ENCODE results near the gene KRT6A. TPM values are rescaled to one million over a fixed set of nuclear protein-coding genes. Genes with fewer than 3 reads are reported as not detected.
"Not testable (repeated sequence)": the region's sequence is repeated elsewhere in the genome, so short reads cannot be mapped to it uniquely, and the experiment has no call there.

KRT6A gene
- total RNA-seq, 2 donors from 2014 or later: not detected

DNA sequence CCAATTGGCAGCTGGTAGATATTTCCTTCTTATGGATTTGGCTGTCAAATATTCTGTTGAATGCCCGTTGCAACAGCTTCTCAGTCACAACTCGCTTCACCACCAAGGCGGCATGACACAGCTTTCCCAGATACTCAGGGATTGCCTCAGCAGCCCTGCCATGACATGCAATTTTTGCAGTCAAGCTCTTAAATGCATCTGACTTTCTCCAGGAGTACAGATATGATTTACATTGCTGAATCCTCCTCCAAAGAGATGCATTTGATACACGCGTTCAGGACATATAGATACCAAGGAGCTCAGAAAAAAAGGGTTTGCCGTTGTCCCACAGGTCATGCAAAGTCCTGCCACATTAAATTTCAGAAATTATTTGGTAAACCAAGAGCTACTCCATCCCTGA is 20.7 kb upstream of the KRT6A start:
- intact Hi-C loops (cut with DNase I, micrococcal nuclease): no loop called here
- ATAC-seq (no peak), DNase-seq (no peak)

DNA sequence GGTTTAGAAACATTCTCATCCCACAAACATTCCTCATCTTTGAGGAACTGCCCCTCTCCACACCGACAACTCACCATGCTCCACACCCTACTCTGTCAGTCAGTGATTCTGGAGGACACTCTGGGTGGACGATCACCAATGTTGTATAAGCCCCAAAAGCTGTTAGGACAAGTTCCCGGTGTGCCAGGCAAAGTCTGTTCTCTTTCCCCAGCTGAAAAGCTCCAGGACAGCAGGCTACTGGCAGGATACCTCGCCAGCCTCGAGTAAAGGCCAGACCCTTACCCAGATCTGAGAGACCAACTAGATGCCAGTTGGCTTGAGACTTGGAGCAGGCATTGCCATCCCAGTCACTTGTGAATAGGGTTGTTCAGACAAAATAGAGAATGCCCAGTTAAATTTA is 15.2 kb upstream of the KRT6A start:
- intact Hi-C loops (cut with DNase I, micrococcal nuclease): loop anchor here in 1 of 2 donors (5.0 to 10.0 kb wide), 2 partner anchors 116 to 133 kb away; no protein-coding TSS in a partner anchor
- DNase-seq: no peak
- no peak for ATAC-seq

DNA sequence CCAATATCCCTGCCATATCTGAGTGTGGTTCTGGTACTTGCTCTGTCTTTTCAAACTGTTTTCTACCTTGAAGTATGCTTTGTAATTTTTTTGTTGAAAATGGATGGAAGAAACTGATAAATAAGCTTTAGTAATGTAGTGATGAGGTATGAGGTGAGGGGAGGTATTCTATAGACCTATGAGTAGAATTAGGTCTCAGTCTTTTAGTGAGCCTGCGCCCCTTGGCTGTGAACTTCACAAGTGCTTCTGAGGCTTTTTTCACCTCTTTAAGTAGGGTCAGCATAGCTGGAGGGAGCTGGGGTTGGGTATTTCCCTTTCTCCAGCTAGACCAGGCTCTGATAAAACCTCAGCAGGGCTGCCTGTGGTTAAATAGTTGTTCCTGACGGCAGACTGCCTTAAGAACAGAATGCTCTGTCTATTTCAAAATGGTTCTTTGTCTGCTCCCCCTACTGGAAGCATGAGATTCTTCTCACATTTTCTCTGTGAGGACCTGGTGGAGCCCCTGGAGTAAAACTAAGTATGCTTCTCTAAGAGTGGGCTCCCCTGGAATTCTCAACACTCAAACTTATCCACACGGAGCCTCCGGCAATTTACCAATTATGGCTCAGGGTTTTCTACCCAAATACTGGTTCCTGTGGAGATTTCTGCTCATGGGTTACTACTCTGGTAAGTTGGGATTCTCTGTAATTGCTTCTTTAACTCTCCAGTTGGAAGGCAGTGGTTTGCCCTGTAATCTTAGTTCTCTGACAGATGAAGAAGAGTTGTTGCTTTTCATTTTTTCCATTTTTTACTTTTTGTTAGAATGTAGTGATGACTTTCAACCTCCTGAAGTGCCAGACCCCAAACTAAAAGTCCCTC is 14.0 kb upstream of the KRT6A start:
- intact Hi-C loops (cut with DNase I, micrococcal nuclease): loop anchor here in 1 of 2 donors (5.0 to 10.0 kb wide), 2 partner anchors 115 to 132 kb away; no protein-coding TSS in a partner anchor
- DNase-seq: no peak
- ATAC-seq: peak; percentile 48

DNA sequence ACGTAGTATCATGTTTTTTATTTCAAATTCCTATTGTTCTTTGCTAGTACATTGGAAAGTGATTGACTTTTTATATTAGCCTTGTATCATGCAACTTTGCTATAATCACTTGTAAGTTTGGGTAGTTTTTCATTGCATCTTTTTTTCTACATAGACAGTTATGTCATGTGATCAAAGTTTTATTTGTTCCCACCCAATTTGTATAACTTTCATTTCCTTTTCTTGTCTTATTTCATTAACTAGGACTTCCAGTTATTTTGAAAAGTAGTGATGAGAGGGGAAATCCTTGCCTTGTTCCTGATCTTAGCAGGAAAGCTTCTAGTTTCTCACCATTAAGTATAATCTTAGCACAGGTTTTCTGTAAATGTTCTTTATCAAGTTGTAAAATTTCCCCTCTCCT is 9.8 kb upstream of the KRT6A start:
- ATAC-seq: no peak
- intact Hi-C loops (cut with DNase I, micrococcal nuclease): loop anchor here in 1 of 2 donors (10.0 kb wide), 1 partner anchor 128 kb away; no protein-coding TSS in a partner anchor
- no peak for DNase-seq

DNA sequence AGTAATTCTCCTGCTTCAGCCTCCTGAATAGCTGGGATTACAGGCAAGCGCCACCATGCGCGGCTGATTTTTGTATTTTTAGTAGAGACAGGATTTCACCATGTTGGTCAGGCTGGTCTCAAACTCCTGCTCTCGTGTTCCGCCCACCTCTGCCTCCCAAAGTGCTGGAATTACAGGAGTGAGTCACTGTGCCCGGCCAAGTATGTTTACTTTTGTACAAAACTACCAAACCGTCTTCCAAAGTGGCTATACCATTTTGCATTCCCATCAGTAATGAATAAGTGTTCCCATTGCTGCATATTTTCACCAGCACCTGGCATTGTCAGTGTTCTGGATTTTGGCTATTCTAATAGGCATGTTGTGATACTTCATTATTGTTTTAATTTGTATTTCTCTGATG is 8.4 kb upstream of the KRT6A start:
- ATAC-seq: no peak
- DNase-seq: no peak
- intact Hi-C loops (cut with DNase I, micrococcal nuclease): loop anchor here in 1 of 2 donors (10.0 kb wide), 1 partner anchor 127 kb away; no protein-coding TSS in a partner anchor

DNA sequence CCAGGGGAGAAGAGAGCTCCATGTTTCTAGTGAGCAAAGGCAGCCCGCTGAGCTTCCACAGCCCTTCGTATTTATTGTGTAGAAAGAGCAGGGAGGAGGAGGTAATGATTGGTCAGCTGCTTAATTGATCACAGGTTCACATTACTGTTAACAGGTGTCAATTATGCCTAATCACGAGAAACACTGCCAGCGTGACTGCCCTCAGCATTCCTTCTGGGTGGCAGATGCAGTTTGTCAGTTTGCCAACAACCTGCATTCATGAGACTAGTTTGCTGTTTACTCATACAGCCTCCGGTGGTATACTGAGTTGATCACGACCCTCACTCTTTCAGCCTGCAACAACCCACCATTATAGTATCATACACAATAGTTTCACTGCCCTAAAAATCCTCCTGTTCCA is 7.5 kb upstream of the KRT6A start:
- ATAC-seq, DNase-seq: not testable (repeated sequence)
- intact Hi-C loops (cut with DNase I, micrococcal nuclease): loop anchor here in 1 of 2 donors (10.0 kb wide), 1 partner anchor 126 kb away; no protein-coding TSS in a partner anchor

DNA sequence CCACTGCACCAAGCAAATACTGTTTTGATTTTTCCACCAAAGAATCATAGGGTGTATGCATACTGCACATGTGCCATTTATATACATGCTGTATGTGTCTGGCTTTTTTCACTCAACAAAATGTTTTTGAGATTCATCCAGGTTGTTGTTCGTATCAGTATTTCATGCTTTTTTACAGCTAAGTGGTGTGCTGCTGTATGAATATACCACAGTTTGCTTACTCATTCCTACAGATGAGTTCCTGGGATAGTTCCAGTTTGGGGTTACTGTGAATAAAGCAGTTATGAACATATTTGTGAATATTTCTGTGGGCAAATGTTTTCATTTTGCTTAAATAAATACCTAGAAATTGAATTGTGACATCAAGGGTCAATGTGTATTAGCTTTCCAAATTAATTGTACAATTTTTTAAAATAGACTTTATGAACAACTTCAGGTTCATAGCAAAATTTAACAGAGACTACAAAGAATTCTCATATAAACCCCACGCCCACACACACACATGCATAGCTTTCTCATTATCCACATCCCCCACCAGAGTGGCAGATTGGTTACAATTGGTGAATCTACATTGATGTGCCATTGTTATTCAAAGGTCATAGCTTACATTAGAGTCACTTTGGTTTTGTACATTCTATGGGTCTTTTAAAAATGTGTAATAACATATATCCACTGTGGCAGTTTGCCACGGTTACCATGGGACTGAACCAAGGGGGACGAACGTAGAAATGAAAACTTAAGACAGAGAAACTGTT is 6.9 kb upstream of the KRT6A start:
- intact Hi-C loops (cut with DNase I, micrococcal nuclease): loop anchor here in 1 of 2 donors (10.0 kb wide), 1 partner anchor 125 kb away; no protein-coding TSS in a partner anchor
- no peak for DNase-seq

DNA sequence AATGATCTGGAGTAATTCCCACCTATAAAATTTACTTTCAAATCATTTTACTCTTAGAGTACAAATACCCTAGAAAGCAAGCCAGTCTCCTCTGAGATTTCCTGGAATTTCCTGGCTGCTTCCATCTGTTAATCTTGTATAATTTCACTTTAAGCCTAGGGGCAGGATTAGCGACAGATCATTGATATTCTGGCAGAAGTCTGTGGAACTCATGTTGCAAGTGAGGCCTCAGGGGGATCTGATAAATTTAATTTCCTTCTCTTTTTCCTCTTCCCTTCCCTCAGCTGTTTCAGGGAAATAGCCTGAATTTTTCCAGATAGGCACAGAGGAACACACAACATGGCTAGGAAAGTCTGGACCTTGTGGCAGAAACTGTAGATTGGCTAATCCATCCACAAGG is 5.9 kb upstream of the KRT6A start:
- intact Hi-C loops (cut with DNase I, micrococcal nuclease): no loop called here
- no peak for DNase-seq
- ATAC-seq: no peak

More for the DNA sequence above, 6.9 kb upstream of the KRT6A start:
- ATAC-seq: no peak

DNA sequence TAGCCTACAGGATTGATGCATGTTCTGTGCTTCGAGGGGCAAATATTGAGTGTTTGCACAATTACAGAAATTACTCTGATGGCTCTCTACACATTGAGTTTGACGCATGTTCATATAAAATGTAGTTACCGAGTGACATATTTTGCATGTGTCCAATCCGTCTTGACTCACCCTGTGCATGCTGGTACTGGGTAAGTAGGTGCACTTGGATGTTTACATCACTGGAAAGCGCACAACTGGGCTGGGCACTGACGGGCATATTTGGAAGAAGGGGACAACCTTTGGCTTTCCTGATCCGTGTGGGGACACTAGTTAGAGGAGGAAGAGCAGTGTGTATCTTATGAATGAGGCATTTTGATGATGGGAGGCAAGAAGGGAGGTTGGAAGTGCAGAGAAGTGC is 4.9 kb upstream of the KRT6A start:
- DNase-seq: no peak
- ATAC-seq: no peak
- intact Hi-C loops (cut with DNase I, micrococcal nuclease): no loop called here

DNA sequence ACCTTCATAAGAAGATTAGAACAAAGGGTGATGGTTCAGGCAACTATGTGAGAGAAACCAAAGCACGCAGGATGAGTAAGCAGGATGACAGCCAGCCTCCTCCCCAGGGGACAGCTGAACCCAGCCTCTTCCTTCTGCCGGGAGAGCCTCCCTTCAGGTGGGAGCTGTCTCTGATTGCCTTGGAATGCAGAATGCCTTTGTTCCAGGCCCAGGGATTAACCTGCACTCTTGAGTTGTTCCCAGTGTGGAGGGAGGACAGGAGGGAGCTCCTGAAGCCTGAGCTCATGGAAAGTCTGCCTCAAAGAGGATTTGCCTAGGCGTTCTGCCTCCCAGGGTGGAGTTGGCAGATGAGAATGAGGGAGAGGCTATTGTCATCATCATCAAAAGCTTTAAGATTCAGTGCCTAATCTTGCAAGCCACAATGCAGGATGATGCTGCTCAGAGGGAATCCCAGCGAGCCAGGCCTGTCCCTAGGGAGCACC is 3.6 kb upstream of the KRT6A start:
- ATAC-seq (no peak), DNase-seq (no peak)
- intact Hi-C loops (cut with DNase I, micrococcal nuclease): no loop called here

DNA sequence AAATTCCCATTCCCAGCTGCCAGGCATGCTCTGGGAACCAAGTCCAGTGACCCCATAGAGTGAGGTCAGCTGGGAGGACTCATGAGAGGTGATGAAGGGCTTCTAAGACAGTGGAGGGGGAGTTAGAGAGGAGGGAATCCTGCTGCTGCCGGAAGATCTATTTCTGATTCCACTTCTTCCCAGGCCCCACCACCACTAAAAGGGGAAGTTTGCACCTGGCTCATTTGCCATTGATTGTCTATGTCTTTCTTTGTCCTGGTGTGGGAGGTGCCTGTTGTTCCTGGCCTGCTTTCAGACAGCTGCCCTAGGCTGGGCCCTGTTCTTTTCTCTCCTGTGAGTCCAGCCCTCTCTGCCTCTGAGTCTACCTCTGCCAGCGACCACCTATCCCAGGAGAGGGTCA is 3.0 kb upstream of the KRT6A start:
- no peak for DNase-seq
- ATAC-seq: no peak
- intact Hi-C loops (cut with DNase I, micrococcal nuclease): no loop called here

DNA sequence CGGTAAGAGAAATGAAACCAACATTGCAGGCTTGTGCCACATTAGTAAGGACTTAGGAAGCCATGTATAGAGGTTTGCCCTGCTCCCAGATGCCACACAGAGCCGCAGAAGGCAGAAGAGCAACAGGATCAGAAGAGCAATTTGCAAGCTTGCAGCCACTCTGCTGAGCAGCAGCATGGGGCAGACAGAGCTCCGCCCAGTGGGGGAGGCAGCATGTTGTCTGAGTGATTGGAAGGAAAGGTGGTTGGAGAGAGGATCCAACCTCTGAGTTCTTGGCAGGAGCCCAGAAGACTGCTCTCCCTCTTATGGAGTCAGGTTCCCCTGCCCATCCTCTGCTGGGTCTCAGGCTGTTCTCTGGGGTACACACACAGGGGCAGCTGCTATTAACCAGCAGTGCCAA is 2.3 kb upstream of the KRT6A start:
- intact Hi-C loops (cut with DNase I, micrococcal nuclease): no loop called here
- DNase-seq: no peak

DNA sequence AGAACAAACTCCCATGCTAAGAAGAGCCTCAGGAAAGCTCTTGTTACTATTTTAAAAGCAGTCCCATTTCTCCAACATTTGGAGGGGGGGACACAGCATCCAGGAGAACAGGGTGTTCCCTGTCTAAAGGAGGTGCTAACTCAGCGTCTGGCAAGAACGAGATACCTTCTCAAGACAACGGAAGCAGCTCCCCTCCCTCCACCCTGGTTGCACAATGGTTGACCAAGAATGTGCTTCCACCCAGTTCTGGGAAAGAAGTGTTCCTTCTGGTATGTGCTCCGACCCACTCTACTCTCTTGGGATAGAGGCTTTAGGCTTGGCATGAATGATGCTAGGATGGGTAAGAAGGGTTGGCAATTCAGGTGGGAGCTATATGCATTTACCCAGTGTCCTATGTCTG is 1.5 kb upstream of the KRT6A start:
- intact Hi-C loops (cut with DNase I, micrococcal nuclease): no loop called here
- ATAC-seq: no peak
- DNase-seq: no peak

More for the DNA sequence above, 2.3 kb upstream of the KRT6A start:
- ATAC-seq: peak; percentile 27

DNA sequence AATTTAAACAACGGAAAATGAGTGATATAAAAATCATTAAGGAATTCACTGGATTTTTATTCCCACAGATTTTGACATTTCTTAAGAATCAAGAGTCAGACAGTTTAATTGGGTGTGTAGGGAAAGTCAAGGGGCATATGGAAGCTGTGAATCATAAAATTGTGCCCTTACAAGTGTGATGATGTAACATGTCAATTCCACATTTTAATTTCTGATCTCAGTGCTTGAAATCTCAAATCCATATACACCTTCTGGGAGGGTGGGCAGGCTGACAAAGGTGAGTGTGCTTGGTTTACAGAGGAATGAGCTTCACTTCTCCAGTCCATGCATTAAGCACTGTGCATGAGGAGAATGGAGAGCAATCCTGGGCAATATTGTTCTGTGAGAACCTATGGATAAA is 1.0 kb upstream of the KRT6A start:
- DNase-seq (no peak), ATAC-seq (no peak)
- intact Hi-C loops (cut with DNase I, micrococcal nuclease): no loop called here

DNA sequence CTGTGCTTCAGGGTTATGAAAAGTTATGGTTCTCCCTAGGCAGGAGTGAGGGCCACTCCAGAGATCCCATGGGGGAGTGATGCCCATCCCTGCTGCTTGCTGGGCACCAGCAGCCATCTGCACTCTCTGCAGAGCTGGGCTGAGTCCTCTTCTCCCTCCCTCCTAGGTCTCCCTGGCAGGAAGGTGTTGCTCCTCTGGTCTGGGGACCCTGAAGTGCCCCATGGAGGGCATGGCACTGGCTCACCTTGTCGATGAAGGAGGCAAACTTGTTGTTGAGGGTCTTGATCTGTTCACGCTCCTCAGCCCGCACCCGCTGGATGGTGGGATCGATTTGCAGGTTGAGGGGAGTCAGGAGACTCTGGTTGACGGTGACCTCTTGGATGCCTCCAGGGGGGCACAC is 652 bp downstream of the KRT6A start:
- ATAC-seq; intact Hi-C loops (cut with DNase I, micrococcal nuclease); DNase-seq: not testable (repeated sequence)

DNA sequence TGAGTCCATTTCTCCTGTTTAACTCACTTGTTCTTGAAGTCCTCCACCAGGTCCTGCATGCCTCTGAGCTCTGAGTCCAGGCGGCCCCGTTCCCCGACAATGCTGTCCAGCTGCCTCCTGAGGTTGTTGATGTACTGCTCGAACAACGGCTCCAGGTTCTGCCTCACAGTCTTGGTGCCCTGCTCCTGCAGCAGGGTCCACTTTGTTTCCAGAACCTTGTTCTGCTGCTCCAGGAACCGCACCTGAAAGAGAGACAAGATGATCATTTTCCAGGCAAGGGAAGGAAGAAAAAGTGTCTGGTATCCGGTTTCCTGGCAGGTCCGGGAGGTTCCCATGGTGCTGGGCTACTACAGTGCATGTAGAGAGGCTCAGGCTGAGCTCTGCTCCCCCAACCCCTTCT is 1.6 kb downstream of the KRT6A start:
- DNase-seq; intact Hi-C loops (cut with DNase I, micrococcal nuclease); ATAC-seq: not testable (repeated sequence)

DNA sequence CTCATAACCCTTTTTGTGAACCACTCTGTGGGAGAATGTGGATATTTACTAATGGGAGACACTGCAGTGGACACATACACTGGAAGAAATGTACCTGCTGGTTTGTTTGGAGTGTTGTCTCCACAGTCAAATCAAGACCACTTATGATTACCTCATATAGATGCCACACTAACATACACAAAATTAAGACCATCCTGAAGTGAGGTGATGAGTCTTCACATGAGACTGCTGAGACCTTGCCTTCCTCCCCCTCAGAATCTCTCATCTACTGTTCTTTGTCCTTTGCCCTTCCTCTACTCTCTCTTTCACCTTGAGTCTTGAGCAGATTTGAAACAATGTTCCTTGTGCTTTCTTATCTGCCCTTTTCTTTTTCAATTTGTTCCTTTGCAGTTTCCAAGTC is 4.3 kb downstream of the KRT6A start:
- DNase-seq (no peak), ATAC-seq (no peak)
- intact Hi-C loops (cut with DNase I, micrococcal nuclease): no loop called here

DNA sequence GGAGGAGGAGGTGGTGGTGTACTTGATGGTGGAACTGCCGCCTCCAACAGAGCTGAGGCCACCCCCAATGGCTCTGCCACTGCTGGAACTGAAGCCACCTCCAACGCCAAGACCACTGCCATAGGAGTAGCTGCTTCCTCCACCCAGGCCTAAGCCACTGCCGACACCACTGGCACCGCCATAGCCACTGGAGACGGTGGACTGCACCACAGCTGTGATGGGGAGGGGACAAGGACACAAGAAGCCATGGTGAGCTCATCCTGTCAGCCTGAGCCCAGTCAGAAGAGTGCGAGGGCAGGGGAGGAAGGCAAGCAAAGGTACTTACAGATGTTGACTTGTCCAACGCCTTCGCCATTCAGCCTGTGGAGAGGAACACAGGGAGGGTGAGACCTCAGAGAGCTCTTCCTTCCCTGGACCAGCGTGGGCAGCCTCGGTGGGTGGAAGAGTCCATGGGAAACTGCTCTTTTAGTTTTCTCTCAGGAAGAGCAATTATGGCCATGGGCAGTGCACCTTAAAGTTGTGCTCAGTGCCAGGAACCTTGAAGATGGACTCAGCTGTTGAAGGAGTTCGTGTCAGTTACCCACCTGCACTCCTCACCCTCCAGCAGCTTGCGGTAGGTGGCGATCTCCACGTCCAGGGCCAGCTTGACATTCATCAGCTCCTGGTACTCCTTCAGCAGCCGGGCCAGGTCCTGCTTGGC is 5.2 kb downstream of the KRT6A start:
- DNase-seq; ATAC-seq; intact Hi-C loops (cut with DNase I, micrococcal nuclease): not testable (repeated sequence)

DNA sequence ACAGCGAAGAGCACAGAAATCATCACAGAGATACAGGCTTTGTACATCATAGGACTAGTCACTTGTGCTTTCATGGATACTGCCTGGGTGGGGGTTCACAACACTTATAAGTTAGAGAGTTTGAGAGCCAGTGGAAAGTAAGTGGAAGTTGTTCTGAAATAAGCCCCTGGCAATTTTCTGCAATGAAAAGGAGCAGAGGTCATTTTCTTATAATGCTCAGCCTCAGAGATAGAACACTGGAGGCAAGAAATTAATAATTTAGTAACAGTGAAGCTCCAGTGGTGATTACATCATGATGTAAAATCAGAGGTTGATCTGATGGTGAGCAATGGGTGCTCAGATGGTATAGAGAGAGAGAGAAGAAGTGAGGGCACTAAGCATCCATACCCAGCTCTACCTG is 5.8 kb downstream of the KRT6A start:
- intact Hi-C loops (cut with DNase I, micrococcal nuclease): no loop called here
- no peak for ATAC-seq
- no peak for DNase-seq

Data from left colon (tissue), 2 donors.